ENCODE results near the gene CXCR1.

The CXCR1 gene
- long read RNA-seq = 0 reads

GRCh38 chr2:218166791-218167190, at the start of gene CXCR1:
CXCR1 (minus strand) TSS chr2:218166962; CDS start chr2:218165211, 1,751 bp downstream.
- no peak for TF ChIP-seq CTCF (IDR thresholded peaks at IDR 0.05; ENCODE audit: insufficient read depth, low read length)
- no peak for TF ChIP-seq POLR2AphosphoS5 (IDR thresholded peaks at IDR 0.05; ENCODE audit: low read depth)
- no peak for TF ChIP-seq SPI1 (IDR thresholded peaks at IDR 0.05; ENCODE audit: borderline replicate concordance, low read depth)
- no peak for TF ChIP-seq GABPA (IDR thresholded peaks at IDR 0.05; ENCODE audit: low read depth)
- TF ChIP-seq REST (IDR thresholded peaks at IDR 0.05; ENCODE audit: insufficient replicate concordance, low read depth) = no peak
- H3K27me3 ChIP-seq (ENCODE audit: insufficient read depth, poor library complexity, severe bottlenecking) = no peaks in the 10 kb centered on the region
- no peak within 1 kb of the TSS for H3K4me3 ChIP-seq (replicated peaks; ENCODE audit: insufficient read depth, low read length)
- peak within 1 kb of the TSS; percentile 18 for H3K27ac ChIP-seq (replicated peaks)
- DNase-seq (ENCODE audit: low read depth in 1 of 2, low spot score in 1 of 2) = peak in 1 of 2 experiments; percentile 69

- no peak for DNase-seq (ENCODE audit: low read depth in 1 of 2, low spot score in 1 of 2)
- peak overlapping the region; percentile 97 for H3K27ac ChIP-seq (replicated peaks)
Observed at GRCh38 chr2:218216336-218216673, 49.5 kb upstream of the CXCR1 start.

GRCh38 chr2:218214116-218214515, 47.4 kb upstream of the CXCR1 start:
- H3K4me3 ChIP-seq (replicated peaks; ENCODE audit: insufficient read depth, low read length) = no peak overlapping the region
- H3K27ac ChIP-seq (replicated peaks) = no peak overlapping the region
- no peak for DNase-seq (ENCODE audit: low read depth in 1 of 2, low spot score in 1 of 2)
- no peaks in the 10 kb centered on the region for H3K27me3 ChIP-seq (ENCODE audit: insufficient read depth, poor library complexity, severe bottlenecking)
- TF ChIP-seq REST (IDR thresholded peaks at IDR 0.05; ENCODE audit: insufficient replicate concordance, low read depth) (no peak), GABPA (IDR thresholded peaks at IDR 0.05; ENCODE audit: low read depth) (no peak), SPI1 (IDR thresholded peaks at IDR 0.05; ENCODE audit: borderline replicate concordance, low read depth) (no peak), CTCF (IDR thresholded peaks at IDR 0.05; ENCODE audit: insufficient read depth, low read length) (no peak), POLR2AphosphoS5 (IDR thresholded peaks at IDR 0.05; ENCODE audit: low read depth) (no peak)

More at GRCh38 chr2:218216336-218216673, 49.5 kb upstream of the CXCR1 start:
- TF ChIP-seq REST (IDR thresholded peaks at IDR 0.05; ENCODE audit: insufficient replicate concordance, low read depth) (no peak), POLR2AphosphoS5 (IDR thresholded peaks at IDR 0.05; ENCODE audit: low read depth) (no peak), CTCF (IDR thresholded peaks at IDR 0.05; ENCODE audit: insufficient read depth, low read length) (no peak), GABPA (IDR thresholded peaks at IDR 0.05; ENCODE audit: low read depth) (no peak), SPI1 (IDR thresholded peaks at IDR 0.05; ENCODE audit: borderline replicate concordance, low read depth) (no peak)
- Histone ChIP-seq H3K4me3 (replicated peaks; ENCODE audit: insufficient read depth, low read length) (peak overlapping the region; percentile 92), H3K27me3 (ENCODE audit: insufficient read depth, poor library complexity, severe bottlenecking) (no peaks in the 10 kb centered on the region)

All from HL-60 (cell line).